IPS DF 19.7 (cell line): ENCODE data around the gene BEST4.
"Not testable (repeated sequence)": the region's sequence is repeated elsewhere in the genome, so short reads cannot be mapped to it uniquely, and the experiment has no call there.

Experiments used
- DNase-seq: peaks from one replicate; pipeline ENCODE4 v3.0.0-alpha.2; 2013; ENCODE audit warnings: low read depth, low spot score

The BEST4 gene

DNA sequence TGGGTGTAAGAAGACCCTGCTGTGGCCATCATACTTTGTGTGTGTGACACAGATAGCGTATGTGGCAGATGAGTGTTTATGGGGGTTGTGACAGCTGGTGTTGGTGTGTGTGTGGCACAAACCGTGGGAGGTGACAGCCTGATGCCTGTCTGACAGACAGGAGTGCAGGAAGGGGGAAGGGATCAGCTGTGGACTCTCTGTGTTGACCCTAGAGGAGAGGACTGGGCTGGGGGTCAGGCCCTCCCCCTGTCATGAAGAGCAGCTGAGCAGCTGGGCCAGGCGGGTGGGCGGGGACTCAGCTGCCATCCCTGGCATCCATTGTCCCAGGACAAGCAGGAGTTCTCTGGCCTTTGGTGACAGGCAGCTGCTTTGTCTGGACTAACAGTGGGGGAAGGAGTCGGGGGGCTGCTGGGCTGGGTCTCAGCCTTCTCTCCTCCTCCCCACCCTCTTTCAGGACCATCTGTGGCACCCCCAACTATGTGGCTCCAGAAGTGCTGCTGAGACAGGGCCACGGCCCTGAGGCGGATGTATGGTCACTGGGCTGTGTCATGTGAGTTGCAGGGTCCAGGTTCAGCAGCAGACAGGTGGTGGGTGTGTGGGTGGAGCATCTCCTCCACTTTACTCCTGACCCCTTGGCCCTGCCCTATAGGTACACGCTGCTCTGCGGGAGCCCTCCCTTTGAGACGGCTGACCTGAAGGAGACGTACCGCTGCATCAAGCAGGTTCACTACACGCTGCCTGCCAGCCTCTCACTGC is 14.5 kb upstream of the BEST4 start:
- DNase-seq: no peak

DNA sequence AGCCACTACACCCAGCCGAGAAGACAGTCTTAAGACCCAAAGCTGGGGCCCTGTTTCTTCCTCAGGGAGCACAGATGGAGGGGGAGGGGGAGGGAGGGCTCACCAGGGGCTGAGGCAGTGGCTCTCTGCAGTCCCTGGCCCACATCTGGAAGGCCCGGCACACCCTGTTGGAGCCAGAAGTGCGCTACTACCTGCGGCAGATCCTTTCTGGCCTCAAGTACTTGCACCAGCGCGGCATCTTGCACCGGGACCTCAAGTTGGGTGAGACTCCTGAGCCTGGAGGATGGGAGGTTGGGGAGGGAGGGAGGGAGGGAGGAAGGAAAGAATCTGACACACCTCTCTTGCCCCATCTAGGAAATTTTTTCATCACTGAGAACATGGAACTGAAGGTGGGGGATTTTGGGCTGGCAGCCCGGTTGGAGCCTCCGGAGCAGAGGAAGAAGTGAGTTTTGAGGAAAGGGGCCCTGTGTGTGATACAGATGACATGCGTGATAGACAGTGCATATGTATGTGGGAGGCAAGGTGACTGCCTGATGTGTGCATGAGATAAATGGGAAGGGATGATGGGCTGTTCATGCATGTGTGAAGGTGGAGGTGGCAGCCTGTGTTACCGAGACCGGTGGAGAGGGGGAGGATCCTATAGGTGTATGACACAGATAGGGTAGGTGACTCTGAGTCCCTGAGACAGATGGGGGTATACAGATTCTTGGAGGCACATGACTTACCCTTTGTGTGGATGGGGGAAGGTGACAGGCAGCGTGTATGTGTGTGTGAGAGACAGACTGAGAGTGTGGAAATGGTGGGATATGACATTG is 13.7 kb upstream of the BEST4 start:
- DNase-seq: no peak

DNA sequence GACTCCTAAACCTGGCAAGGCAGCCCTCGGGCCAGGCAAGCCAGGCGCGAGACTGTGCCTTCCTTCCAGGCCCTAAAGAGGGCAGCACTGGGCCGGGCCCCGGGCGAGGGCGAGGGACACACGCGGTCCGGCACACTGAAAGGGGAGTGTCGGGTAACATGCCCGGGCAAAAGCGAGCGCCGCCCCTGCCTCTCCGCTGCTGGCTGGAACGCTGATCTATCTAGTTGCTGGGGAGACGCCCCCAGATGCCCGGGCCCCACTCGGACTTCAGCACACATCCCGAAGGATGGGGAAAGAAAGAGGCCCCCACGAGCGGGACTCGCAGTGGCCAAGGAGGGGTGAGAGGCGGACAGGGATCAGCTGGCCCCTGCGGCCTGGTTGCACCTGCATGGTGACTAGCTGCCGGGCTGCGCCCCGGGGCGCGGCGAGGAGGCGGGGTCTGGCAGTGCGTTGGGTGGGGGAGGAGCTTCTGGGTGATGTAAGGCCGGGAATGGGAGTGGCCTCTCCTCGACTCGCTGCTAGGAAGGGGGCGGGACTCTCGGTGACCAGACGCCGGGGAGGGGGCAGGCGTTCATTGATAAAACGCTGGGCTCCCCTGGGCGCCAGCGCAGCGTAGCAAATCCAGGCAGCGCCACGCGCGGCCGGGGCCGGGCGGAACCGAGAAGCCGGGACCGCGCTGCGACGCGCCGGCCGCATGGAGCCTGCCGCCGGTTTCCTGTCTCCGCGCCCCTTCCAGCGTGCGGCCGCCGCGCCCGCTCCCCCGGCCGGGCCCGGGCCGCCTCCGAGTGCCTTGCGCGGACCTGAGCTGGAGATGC is 12.0 kb upstream of the BEST4 start, which contains the start of gene PLK3:
PLK3 (plus strand) TSS at position 608 of the 815 bp plus-strand sequence; CDS start at position 695, 87 bp downstream.
- DNase-seq: no peak

DNA sequence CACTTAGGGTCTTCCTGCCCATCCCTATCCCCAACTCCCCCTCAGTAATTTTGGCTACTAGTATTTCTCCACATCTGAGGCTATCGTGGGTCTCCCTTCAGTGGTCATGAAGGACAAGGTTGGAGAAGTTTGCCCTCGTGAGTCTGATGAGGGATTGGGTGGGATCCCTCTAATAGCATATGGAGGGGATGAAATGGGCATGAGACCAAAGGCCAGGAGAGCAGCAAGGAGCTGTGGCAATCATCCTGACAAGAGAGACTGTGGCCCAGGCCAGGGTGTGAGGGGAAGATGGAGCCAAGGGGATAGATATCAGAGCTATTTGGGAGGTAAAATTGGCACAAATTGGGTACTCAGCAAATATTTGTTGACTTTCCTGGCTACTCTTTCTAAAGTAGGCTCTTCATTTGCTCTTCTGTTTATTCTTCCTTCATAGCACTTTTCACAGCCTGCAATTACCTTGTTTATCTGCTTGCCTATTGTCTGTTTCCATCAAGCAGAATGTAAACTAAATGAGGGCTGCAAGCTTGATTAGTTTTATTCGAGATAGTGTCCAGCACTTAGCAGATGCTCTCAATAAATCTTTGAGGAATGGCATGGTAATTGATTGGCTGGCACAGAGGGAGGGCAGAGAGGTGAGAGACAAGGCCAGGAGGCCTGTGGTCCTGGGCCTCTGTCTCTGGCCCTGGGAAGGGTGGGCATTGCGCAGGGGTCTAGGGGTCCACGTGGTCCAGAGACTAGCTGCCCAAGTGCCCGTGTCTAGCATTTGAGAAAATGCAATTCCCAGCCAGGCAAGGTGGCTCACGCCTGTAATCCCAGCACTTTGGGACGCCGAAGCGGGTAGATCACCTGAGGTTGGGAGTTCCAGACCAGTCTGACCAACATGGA is 10.8 kb upstream of the BEST4 start:
- no peak for DNase-seq

DNA sequence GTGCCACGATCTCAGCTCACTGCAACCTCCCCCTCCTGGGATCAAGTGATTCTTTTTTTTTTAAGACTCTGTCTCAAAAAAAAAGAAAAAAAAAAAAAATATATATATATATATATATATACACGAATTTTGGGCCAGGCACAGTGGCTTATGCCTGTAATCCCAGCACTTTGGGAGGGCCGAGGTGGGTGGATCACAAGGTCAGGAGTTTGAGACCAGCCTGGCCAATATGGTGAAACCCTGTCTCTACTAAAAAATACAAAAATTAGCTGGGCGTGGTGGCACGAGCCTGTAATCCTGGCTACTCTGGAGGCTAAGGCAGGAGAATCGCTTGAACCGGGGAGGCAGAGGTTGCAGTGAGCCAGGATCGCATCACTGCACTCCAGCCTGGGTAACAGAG is 9.9 kb upstream of the BEST4 start:
- not testable (repeated sequence) for DNase-seq

DNA sequence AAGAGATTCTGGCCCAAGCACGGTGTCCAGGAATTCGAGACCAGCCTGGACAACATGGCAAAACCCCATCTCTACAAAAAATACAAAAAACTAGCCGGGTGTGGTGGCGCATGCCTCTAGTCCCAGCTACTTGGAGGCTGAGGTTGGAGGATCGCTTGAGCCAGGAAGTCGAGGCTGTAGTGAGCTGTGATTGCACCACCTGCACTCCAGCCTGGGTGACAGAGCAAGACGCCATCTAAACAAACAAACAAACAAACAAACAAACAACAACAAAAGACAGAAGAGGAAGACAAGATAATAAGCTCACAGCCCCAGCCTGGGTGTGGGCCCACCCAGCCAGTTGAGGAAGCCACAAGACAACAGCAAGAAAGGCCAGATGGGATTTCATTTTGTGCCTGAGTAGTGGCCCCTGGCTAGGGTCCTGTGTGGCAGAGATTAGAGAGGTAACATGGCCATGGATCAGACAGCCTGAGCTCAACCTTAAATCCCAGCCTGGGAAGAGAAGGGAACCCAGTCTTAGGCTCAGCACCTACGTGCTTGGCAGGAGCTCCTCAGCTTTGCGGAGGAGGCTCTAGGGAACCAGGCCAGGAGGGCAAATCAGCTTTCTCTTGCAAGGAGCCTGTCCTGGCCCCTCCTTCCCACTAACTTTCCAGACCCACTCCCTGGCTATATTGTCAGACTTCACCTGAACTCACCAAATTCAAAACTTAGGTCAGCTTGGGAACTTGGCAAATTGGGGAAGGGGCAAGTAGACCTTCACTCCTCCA is 4.9 kb upstream of the BEST4 start:
- DNase-seq: no peak

DNA sequence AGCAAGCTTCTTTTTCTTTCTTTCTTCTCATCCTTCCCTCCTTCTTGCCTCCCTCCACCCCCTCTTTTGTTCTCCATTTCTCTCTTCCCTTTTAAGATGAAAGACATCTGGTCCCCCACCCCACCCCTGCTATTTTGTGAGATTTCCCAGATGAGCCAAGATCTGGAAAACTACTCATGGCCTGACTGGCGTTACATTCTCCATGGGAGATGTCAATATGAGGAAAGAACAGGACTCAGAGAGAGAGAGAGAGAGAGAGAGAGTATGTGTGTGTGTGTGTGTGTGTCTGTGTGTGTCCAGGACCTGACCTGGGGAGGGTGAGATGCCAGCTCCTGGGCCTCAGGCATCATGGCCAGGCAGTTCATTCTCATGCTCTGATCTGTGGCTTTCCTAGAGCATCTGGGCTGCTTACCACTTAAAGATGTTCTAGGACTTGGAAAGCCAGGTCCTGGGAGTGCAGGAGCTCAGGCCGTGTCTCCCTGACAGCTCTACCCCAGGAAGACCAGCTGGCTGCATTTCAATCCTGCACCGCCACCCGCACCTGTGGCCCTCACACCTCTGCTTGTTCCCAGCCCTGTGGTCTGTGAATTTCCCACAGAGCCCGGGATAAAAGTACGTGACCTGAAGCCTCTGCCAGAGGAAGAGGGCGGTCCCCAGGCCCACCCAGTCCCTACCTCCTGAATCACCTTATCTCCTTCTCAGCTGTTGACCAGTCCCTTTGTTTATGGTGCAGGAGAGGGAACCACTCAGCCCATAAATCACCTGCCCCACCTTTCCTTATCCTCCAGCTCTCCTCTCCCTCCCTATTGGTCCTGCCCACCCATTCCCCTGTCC is 3.2 kb upstream of the BEST4 start:
- no peak for DNase-seq

DNA sequence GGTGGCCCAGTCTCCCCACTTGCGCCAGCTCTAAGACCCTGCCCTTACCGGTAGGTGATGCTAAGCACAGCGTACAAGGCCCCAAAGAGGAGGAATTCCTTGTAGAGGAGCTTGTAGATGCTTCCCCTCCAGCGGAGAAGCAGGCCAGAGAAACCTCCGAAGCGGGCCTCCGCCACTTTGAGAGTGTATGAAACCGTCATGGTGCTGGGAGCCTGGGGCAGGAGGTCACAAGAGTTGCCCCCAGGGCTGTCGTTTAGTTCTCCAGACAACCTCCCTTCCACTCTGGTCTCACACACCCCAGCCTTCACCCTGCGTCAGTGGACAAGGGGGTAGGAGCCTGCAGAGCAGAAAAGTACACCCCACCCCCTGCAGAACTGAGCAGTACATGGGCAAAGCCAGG is 464 bp downstream of the BEST4 start:
- no peak for DNase-seq

DNA sequence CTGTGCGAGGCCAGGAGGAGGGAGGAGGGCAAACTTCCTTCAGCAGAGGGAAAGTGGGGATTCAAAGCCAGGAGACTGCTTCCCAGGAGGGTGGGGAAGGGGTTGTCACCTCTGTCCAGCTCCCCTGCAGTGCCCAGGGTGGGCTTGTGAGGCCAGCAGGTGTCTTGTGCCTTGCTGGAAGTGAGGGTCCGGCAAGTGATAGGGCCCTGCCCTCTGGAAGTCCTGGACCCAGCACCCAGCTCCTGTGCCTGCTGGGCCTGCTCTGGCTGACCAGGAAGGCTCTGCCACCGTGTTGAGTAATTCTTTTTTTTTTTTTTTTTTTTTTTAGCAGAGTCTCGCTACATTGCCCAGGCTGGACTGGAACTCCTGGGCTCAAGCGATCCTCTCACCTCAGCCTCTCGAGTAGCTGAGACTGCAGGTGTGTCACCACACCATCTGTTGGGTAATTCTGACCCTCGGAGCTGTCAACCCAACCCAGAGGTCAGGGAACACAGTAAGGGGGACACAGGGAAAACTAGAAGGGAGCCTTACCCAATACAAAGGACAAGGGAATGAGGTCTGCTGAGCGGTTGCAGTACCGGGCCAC is 1.0 kb downstream of the BEST4 start:
- no peak for DNase-seq

DNA sequence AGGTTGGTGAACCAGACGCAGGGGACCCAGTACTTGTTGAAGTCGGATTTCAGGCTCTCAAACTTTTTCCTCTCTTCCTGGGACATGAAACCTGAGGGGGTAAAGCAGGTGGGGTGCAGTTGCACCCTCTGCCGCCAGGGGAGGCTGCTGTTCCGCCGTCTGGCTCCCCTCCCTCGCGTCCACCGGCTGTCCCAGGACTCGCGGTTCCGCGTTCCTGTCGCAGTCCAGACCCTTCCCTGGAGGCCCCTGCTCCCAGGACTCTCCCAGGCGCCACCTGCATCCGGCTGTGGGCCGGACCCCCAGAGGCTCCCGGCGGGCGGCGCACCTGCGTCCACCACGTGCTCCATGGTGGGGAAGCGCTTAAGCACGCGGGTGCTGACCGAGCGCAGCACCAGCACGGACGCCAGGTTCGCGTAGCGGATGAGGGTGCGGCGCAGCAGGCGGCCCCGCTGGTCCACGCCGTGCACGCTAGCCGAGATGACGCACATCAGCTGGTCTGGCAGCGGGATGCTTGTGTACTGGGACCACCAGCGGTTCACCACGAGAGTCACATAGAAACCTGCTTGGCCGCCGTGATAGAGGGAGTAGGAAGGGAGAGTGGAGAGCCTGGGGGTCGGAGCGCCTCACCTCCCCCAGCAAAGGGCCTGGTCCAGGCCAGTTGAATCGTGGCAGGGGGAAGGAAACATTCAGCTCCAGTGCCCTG is 1.7 kb downstream of the BEST4 start:
- no peak for DNase-seq

DNA sequence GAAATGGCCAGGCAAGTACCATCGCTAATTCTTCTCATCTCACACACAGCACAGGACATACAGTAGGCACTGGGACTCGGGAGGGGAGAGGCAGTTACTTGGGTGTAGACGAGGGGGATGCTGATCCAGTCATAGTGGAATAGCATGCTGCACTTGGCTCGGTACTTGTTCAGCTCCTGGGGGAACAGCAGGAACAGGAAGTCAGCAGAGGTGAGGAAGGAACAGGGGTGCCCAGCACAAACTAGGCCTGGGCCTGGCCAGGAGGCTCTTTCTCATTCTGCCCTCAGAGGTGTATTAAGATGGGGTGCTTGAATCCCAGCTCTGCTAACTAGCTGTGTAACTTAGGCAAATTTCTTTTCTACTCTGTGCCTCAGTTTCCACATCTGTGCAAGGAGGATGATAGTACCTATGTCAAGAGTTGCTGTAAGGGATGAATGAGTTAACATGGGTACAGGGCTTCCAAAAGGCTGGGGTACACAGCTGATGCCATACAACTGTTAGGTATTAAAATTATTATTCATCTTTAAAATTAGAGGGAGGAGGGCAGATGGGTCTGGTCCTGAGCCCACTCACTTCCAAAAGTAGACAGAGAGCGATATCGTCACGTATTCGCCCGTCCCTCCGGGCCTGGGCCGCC is 2.4 kb downstream of the BEST4 start:
- no peak for DNase-seq

DNA sequence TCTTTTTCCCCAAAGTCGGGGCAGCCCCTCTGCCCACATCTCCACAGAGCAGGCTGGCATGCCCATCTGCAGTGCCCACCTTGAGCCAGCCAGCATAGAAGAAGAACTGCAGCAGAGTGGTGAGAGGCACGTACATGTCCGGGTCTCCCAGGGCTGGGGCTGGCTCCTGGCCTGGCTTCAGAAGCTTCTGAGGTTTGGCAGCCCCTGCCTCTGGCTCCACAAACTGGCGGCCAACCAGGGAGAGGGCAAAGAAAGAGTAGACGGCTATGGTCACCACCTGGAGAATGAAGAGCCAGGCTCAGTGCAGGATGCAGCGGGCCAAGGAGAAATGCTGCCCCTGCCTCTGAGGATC is 3.0 kb downstream of the BEST4 start:
- DNase-seq: no peak

DNA sequence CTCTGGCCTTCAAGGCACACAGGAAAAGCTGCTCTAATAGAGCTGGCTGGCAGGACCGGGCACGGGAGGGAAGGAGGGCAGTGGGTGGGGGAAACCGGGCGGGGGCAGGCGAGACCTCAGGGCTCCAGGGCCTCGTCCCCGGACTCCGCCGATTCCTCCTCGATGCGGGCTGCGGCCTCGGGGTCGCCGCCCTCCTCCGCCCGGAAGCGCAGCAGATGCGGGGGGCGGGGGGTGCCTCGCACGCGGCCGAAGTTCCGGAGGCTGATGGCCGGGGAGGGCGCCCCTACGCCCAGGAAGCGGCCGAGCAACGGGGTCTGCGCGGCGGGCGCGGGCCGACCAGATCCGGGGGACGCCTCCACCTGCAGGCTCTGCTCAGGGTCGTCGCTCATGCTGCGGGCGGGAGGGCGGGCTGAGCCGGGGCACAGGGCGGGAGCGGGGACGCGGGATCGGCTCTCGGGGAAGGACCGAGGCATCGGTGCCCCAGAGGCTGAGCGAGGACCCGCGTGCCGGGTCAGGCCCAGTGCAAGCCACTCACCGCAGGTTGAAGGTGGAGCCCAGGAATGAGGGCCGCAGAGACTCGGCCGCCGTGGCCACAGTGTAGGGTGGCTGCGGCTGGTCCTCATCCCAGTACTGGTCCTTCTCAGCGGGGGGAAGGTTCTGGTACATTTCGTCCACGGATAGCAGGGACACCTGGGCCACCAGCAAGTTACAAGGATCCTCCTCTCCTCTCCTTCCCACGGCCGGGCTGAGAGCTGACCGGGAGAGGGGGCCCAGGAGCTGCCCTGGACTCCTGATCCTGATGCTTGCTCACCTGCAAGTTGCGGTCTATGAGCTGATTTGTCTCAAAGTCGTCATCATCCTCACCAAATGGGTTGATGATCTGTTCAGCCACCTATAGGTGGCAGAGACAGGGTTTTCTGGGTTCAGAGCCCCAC is 3.6 kb downstream of the BEST4 start:
- DNase-seq: no peak

DNA sequence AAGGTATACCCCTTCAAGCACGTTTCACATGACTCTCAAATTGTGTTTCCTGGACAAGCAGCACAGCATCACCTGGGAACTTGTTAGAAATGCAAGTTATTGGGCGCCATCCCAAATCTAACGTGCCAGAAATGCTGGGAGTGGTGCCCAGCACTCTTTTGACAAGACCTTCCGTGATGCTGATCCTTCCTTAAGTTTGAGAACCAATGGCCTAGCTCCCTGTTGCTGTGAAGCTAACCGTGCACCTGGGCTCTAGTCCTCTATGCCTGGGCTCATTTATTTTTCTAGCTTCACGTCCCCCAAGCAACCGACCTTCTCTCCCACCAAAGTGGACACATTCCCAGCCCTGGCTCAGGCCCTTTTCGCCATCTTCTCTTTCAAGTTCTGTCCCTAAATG is 4.3 kb downstream of the BEST4 start:
- no peak for DNase-seq

DNA sequence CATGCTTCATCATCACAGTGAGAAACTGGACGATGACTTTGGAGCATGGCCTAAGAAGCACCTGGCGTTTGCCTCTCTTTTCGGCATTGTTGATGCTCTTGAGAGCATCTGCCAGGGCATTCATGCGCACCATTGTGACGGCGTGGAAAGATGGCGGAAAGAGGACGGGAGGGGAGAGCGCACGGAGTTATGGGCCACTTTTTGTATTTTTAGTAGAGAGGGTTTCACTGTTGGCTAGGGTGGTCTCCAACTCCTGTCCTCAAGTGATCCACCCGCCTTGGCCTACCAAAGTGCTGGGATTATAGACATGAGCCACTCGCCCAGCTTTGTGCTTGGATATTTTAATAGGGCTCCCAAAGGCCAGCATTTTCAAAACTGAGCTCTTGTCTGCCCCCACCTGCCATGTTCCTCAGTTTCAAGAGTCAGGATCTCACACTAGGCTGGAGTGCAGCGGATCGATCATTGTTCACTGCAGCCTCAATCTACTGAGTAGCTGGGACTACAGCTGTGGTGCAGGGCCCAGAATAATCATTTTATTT is 7.3 kb downstream of the BEST4 start:
- no peak for DNase-seq

DNA sequence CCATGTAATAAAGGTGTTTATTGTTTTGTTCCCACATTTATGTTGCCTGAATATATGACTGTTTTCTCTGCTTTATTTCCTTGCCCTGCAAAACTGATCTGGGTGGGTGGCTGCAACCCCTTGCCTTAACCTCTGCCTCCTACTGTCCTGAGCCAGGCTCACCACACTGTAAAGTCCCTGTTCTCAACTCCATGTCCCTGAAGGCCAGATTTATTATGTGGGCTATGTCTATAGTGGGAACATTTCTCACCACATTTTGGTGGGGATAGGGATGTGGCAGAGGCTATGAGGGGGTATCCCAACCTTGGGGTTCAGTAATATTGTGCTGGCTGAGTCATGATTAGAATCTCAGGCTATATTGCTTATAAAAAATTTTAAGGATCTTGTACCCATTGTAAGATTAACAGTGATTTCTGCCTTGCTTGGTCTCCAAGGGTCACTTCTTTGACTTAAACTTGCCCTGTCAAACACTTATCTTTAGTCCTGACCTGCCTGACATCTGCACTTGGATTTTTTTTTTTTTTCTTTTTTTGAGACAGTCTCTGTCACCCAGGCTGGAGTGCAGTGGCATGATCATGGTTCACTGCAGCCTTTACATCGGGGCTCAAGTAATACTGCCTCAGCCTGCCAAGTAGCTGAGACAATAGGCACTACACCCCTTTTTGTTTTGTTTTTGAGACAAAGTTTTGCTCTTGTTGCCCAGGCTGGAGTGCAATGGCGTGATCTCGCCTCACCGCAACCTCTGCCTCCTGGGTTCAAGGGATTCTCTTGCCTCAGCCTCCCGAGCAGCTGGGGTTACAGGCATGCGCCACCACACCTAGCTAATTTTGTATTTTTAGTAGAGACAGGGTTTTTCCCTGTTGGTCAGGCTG is 9.0 kb downstream of the BEST4 start:
- no peak for DNase-seq
